ENCODE measurements around the gene YPEL1. TPM values are rescaled to one million over a fixed set of nuclear protein-coding genes. Genes with fewer than 3 reads are reported as not detected.
A peak's percentile ranks its signal among the peaks of the same experiment; 100 is the strongest.

The YPEL1 gene
- total and polyA plus RNA-seq, 2 of the 13 experiments (the other 11 are each of a cell fraction or from before 2014, with no cell fraction given), result 0.33 to 2.5 TPM

GRCh38 chr22:21651521-21652009 lies 84.0 kb downstream of the YPEL1 start (continued):
- TF ChIP-seq ELF3 (CRISPR knock-in tag; IDR thresholded peaks at IDR 0.05) (no peak), ATF3 (CRISPR knock-in tag; IDR thresholded peaks at IDR 0.05) (no peak), CTCF (CRISPR knock-in tag; IDR thresholded peaks at IDR 0.05) (no peak; the same call in 1 of the 2 replicates), SNAPC2 (CRISPR knock-in tag; IDR thresholded peaks at IDR 0.05) (no peak), ZNF800 (CRISPR knock-in tag; IDR thresholded peaks at IDR 0.05) (no peak), MAF1 (CRISPR knock-in tag; IDR thresholded peaks at IDR 0.05; ENCODE audit: borderline replicate concordance) (no peak), U2AF1 (optimal IDR thresholded peaks at IDR 0.05; ENCODE audit: low read depth, low read length) (no peak), FOXJ3 (CRISPR knock-in tag; IDR thresholded peaks at IDR 0.05; ENCODE audit: borderline replicate concordance) (no peak), HDAC6 (IDR thresholded peaks at IDR 0.05; ENCODE audit: low read depth, low read length) (no peak), ZBTB7B (CRISPR knock-in tag; IDR thresholded peaks at IDR 0.05) (peak; percentile 20), ZKSCAN1 (IDR thresholded peaks at IDR 0.05; ENCODE audit: low read length) (no peak), ZNF629 (CRISPR knock-in tag; conservative IDR thresholded peaks at IDR 0.05) (no peak), TFDP2 (CRISPR knock-in tag; IDR thresholded peaks at IDR 0.05) (no peak), THAP11 (CRISPR knock-in tag; IDR thresholded peaks at IDR 0.05) (no peak), ZNF503 (CRISPR knock-in tag; IDR thresholded peaks at IDR 0.05) (no peak), EED (CRISPR knock-in tag; IDR thresholded peaks at IDR 0.05) (no peak; the same call in 1 of the 2 replicates), ZNF414 (CRISPR knock-in tag; IDR thresholded peaks at IDR 0.05) (no peak), ZNF235 (CRISPR knock-in tag; IDR thresholded peaks at IDR 0.05; ENCODE audit: borderline replicate concordance) (no peak), KDM2A (CRISPR knock-in tag; IDR thresholded peaks at IDR 0.05; ENCODE audit: borderline replicate concordance, low read depth) (peak; percentile 66; the same call in 1 of the 2 replicates), STAT5B (CRISPR knock-in tag; IDR thresholded peaks at IDR 0.05) (no peak), JARID2 (CRISPR knock-in tag; IDR thresholded peaks at IDR 0.05; ENCODE audit: insufficient replicate concordance) (no peak)

All from HepG2 (cell line).